Transverse colon (tissue), 4 donors: ENCODE results near the gene EHD4. TPM values are rescaled to one million over a fixed set of nuclear protein-coding genes. Genes with fewer than 3 reads are reported as not detected.

ENCODE experiments used
- DNase-seq: peaks from one replicate; pipeline ENCODE4 v3.0.0-alpha.2; 2019
- H3K27ac ChIP-seq, 4 donors: fragments of 200-600 bp; sonication (generic); 2 replicates each; pipeline ENCODE4 v1.5.1; 2016 to 2018; ENCODE audit warnings: inconsistent platforms in 4 of 4
- H3K27me3 ChIP-seq: fragments of 200-600 bp; sonication (generic); 2 replicates; pipeline ENCODE4 v1.5.1; 2017; ENCODE audit warnings: inconsistent platforms
- H3K36me3 ChIP-seq, 4 donors: fragments of 200-600 bp; sonication (generic); 2 replicates each; pipeline ENCODE4 v1.5.1; 2017 to 2019; ENCODE audit warnings: inconsistent platforms in 4 of 4
- H3K4me1 ChIP-seq, 4 donors: fragments of 200-600 bp; sonication (generic); 2 replicates each; pipeline ENCODE4 v1.5.1; 2017 to 2020; ENCODE audit warnings: inconsistent platforms in 4 of 4
- H3K4me3 ChIP-seq, 4 donors: fragments of 200-600 bp; sonication (generic); 1 replicate in 1 of 4; 2 replicates in 3 of 4; pipeline versions ENCODE4 v1.5.1 to v1.6.1; 2017 to 2019; ENCODE audit warnings: inconsistent platforms in 4 of 4
- H3K9me3 ChIP-seq, 2 donors: fragments of 200-600 bp; sonication (generic); 2 replicates each; pipeline ENCODE4 v1.5.1; 2017 to 2019; ENCODE audit warnings: inconsistent platforms in 2 of 2
- CTCF ChIP-seq, 5 experiments: fragments of 200-600 bp in 3 of 5; fragments of 450-650 bp in 2 of 5; sonication (generic) in 3 of 5; IDR thresholded peaks; 1 replicate in 2 of 5; 2 replicates in 3 of 5; pipeline ENCODE4 v1.5.1; 2016 to 2017; ENCODE audit warnings: antibody characterized with exemption in 5 of 5, inconsistent platforms in 3 of 5, mild to moderate bottlenecking in 2 of 5, moderate library complexity in 1 of 5
- EP300 ChIP-seq: sonication (generic); formaldehyde crosslinking; IDR thresholded peaks from one replicate; pipeline ENCODE4 v1.6.1; 2017; ENCODE audit warnings: antibody characterized with exemption, low read depth
- POLR2A ChIP-seq: fragments of 450-650 bp; IDR thresholded peaks from one replicate; pipeline ENCODE4 v1.6.1; 2016; ENCODE audit warnings: antibody characterized with exemption, mild to moderate bottlenecking, moderate library complexity
- POLR2AphosphoS5 ChIP-seq, 3 donors: sonication (generic); formaldehyde crosslinking; IDR thresholded peaks; one replicate each; pipeline ENCODE4 v1.6.1; 2016; ENCODE audit warnings: antibody characterized with exemption in 3 of 3
- WGBS, 2 donors: methylation state at CpG; one replicate each; pipeline ENCODE4 v1.1.5; 2018; ENCODE audit warnings: low coverage in 1 of 2; 5-methylcytosine and 5-hydroxymethylcytosine counted together
- in situ Hi-C, 4 donors: fragments of 200-750 bp; cut with MboI; loops; one replicate each; pipeline versions ENCODE4 v1.15.0 to v1.15.1; 2017; ENCODE audit warnings: low sequenced_read_pairs in 3 of 4, low pct_ligation_motif_present in 1 of 4, low pct_unique_long_range_greater_than_20kb in 1 of 4
- intact Hi-C: fragments of 100-400 bp; cut with DNase I; formaldehyde crosslinking; loops from one replicate; pipeline ENCODE4 v1.15.1; 2023; ENCODE audit warnings: low total_unique reads
- total RNA-seq, 4 donors: library from RNA; depleted of rRNA; stranded (reverse); fragments of >200 nt; gene quantifications; one replicate each; pipeline ENCODE4 v1.1.0, GENCODE V29; 2016

EHD4 gene
- total RNA-seq, 4 donors from 2014 or later = 16.9 to 55.4 (median 35.5) TPM

GRCh38 chr15:41994772-41995475 lies 22.6 kb upstream of the EHD4 start:
- Histone ChIP-seq H3K4me1 (no peaks in the 10 kb centered on the region), H3K27ac (no peak overlapping the region), H3K27me3 (no peaks in the 10 kb centered on the region), H3K36me3 (no peaks in the 10 kb centered on the region), H3K4me3 (no peak overlapping the region), H3K9me3 (no peaks in the 10 kb centered on the region)
- intact Hi-C loops (no loop called here), in situ Hi-C loops (loop anchor here (5.0 to 10.0 kb wide), 3 partner anchors 67 to 140 kb away; no protein-coding TSS in a partner anchor)
- DNase-seq = no peak
- no peak for TF ChIP-seq CTCF (IDR thresholded peaks at IDR 0.05)
- TF ChIP-seq POLR2AphosphoS5 (IDR thresholded peaks at IDR 0.05) = no peak
- no peak for TF ChIP-seq EP300
- no peak for TF ChIP-seq POLR2A
- 83 to 100% methylated on average over 1 to 10 of the region's 10 CpGs for WGBS, 2 donors

- in situ Hi-C loops = loop anchor here (5.0 to 10.0 kb wide), 3 partner anchors 68 to 141 kb away; no protein-coding TSS in a partner anchor
- H3K36me3 ChIP-seq = no peaks in the 10 kb centered on the region
- no peaks in the 10 kb centered on the region for H3K27me3 ChIP-seq
- H3K9me3 ChIP-seq = no peaks in the 10 kb centered on the region
- H3K27ac ChIP-seq = no peak overlapping the region
- intact Hi-C loops = no loop called here
- no peak for TF ChIP-seq POLR2A
- no peak overlapping the region for H3K4me3 ChIP-seq
- no peak for DNase-seq
- no peaks in the 10 kb centered on the region for H3K4me1 ChIP-seq
- 80 to 100% methylated on average over 1 to 5 of the region's 5 CpGs for WGBS, 2 donors
Observed at GRCh38 chr15:41994171-41994650, 21.9 kb upstream of the EHD4 start.

GRCh38 chr15:41993472-41994170 lies 21.3 kb upstream of the EHD4 start:
- intact Hi-C loops (no loop called here), in situ Hi-C loops (loop anchor here (5.0 to 10.0 kb wide), 3 partner anchors 69 to 141 kb away; no protein-coding TSS in a partner anchor)
- Histone ChIP-seq H3K27me3 (no peaks in the 10 kb centered on the region), H3K36me3 (no peaks in the 10 kb centered on the region), H3K27ac (no peak overlapping the region), H3K9me3 (no peaks in the 10 kb centered on the region), H3K4me3 (no peak overlapping the region), H3K4me1 (no peaks in the 10 kb centered on the region)
- WGBS, 2 donors = 63 to 86% methylated on average over 5 to 11 of the region's 11 CpGs
- DNase-seq = no peak
- TF ChIP-seq CTCF (IDR thresholded peaks at IDR 0.05) (no peak), EP300 (no peak), POLR2A (no peak), POLR2AphosphoS5 (IDR thresholded peaks at IDR 0.05) (no peak)

GRCh38 chr15:41992803-41993190 lies 20.4 kb upstream of the EHD4 start:
- Histone ChIP-seq H3K4me3 (no peak overlapping the region), H3K9me3 (no peaks in the 10 kb centered on the region), H3K27me3 (no peaks in the 10 kb centered on the region), H3K4me1 (no peaks in the 10 kb centered on the region), H3K36me3 (no peaks in the 10 kb centered on the region), H3K27ac (no peak overlapping the region)
- intact Hi-C loops (no loop called here), in situ Hi-C loops (loop anchor here (5.0 to 10.0 kb wide), 3 partner anchors 70 to 142 kb away; no protein-coding TSS in a partner anchor)
- WGBS, 2 donors = 91% methylated on average over 7 of the region's 7 CpGs; no CpG with 5 or more reads in 1 of the 2 donors
- TF ChIP-seq EP300 = no peak
- no peak for TF ChIP-seq POLR2AphosphoS5 (IDR thresholded peaks at IDR 0.05)
- no peak for TF ChIP-seq POLR2A
- no peak for TF ChIP-seq CTCF (IDR thresholded peaks at IDR 0.05)
- no peak for DNase-seq
